GM12891 (cell line): ENCODE results near the gene SMIM35.

Experiments
- PAX5 ChIP-seq: IDR thresholded peaks from 2 replicates; pipeline ENCODE4 v1.6.1; 2011; ENCODE audit warnings: low read length, moderate library complexity, mild to moderate bottlenecking; ENCODE audit not compliant: insufficient read depth, severe bottlenecking
- POLR2A ChIP-seq: IDR thresholded peaks from 2 replicates; pipeline ENCODE4 v1.6.1; 2011; ENCODE audit warnings: low read depth, low read length, control low read depth
- POLR2AphosphoS5 ChIP-seq: IDR thresholded peaks from 2 replicates; pipeline ENCODE4 v1.6.1; 2011; ENCODE audit warnings: low read depth, low read length, control low read depth
- POU2F2 ChIP-seq: IDR thresholded peaks from 2 replicates; pipeline ENCODE4 v1.6.1; 2011; ENCODE audit warnings: low read depth, mild to moderate bottlenecking, control low read depth, low read length, moderate library complexity
- TAF1 ChIP-seq: IDR thresholded peaks from 2 replicates; pipeline ENCODE4 v1.6.1; 2011; ENCODE audit warnings: low read depth, low read length, control low read depth

- TF ChIP-seq POLR2A, result no peak
- TF ChIP-seq POLR2AphosphoS5, result no peak
- TF ChIP-seq PAX5, result no peak
- TF ChIP-seq TAF1, result no peak
- TF ChIP-seq POU2F2, result no peak
These were observed 37.0 kb downstream of the SMIM35 start for GRCh38 chr11:118049771-118050170.
